ENCODE data around the gene GNRH2. TPM values are rescaled to one million over a fixed set of nuclear protein-coding genes. Genes with fewer than 3 reads are reported as not detected.
A peak's percentile ranks its signal among the peaks of the same experiment; 100 is the strongest.
"Not testable (repeated sequence)": the region's sequence is repeated elsewhere in the genome, so short reads cannot be mapped to it uniquely, and the experiment has no call there.

Gene GNRH2
- total and polyA plus RNA-seq, 2 donors (not counting 1 experiment from before 2014, with no cell fraction given), result 2.5 TPM; not detected in 1

DNA sequence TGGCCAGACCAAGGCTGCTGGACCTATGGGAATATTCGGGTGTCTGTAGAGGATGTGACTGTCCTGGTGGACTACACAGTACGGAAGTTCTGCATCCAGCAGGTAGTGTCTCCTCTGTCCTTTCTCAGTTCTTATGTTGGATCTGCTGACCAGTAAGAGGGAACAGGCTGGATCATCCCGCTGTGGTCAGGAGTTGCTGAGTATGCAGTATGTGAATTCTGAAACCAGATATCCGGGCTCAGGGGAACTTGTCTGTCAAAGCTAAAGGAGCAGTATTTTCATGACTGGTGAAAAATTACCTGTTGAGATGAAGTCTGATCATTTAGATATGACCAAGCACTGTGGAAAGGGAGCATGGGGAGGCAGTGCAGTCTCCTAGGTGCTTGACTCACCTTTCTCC, 22.1 kb upstream of the GNRH2 start:
- no peak overlapping the region for H3K27ac Mint-ChIP-seq
- intact Hi-C loops (cut with micrococcal nuclease), result no loop called here

DNA sequence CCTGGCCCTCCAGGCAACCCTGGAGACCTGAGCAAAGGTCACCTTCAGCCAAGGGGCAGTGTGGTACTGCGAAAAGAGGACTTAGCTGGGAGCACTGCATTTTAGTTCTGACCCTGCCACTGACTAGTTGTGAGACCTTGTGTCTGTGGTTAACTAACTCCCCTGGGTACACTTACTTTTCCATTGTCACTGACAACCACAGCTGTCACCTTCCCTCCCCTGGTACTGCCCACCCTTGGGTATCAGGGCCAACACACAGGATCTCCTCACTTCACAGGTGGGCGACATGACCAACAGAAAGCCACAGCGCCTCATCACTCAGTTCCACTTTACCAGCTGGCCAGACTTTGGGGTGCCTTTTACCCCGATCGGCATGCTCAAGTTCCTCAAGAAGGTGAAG, 21.6 kb upstream of the GNRH2 start:
- no peaks in the 10 kb centered on the region for H3K4me1 ChIP-seq (ENCODE audit: control insufficient read depth in 2 of 2, insufficient read depth in 2 of 2, low read length in 2 of 2)
- Mint-ChIP-seq H3K4me1 (no peaks in the 10 kb centered on the region), H3K9me3 (ENCODE audit: insufficient read depth) (no peaks in the 10 kb centered on the region), H3K27ac (peak overlapping the region; percentile 53), H3K27me3 (no peaks in the 10 kb centered on the region), H3K4me3 (no peak overlapping the region)
- intact Hi-C loops (cut with micrococcal nuclease), result no loop called here
- POLR2A ChIA-PET, result no interaction called here
- no peak overlapping the region for H2AFZ ChIP-seq (ENCODE audit: insufficient read depth, low read depth, low read length, poor library complexity, severe bottlenecking)
- no peak overlapping the region for H3K4me2 ChIP-seq (replicated peaks; ENCODE audit: low read depth, low read length, poor library complexity, severe bottlenecking)
- no peaks in the 10 kb centered on the region for H3K9me3 ChIP-seq (ENCODE audit: control extremely low read depth in 1 of 3, control insufficient read depth in 2 of 3, insufficient read depth in 1 of 3, low read length in 2 of 3)
- CTCF ChIA-PET, result no interaction called here
- H3K36me3 ChIP-seq (replicated peaks in 1 of 2; ENCODE audit: control extremely low read depth in 1 of 2, control insufficient read depth in 1 of 2, extremely low read depth in 1 of 2, insufficient read depth in 2 of 2, low read length in 1 of 2), result peaks cover 0 to 55% of the 10 kb centered on the region in 2 experiments
- H3K9ac ChIP-seq (ENCODE audit: low read length), result no peak overlapping the region
- no peak for TF ChIP-seq EZH2 (IDR thresholded peaks at IDR 0.05; ENCODE audit: borderline replicate concordance, insufficient read depth, low read depth, low read length, poor library complexity, severe bottlenecking)
- TF ChIP-seq, protein P1, sequence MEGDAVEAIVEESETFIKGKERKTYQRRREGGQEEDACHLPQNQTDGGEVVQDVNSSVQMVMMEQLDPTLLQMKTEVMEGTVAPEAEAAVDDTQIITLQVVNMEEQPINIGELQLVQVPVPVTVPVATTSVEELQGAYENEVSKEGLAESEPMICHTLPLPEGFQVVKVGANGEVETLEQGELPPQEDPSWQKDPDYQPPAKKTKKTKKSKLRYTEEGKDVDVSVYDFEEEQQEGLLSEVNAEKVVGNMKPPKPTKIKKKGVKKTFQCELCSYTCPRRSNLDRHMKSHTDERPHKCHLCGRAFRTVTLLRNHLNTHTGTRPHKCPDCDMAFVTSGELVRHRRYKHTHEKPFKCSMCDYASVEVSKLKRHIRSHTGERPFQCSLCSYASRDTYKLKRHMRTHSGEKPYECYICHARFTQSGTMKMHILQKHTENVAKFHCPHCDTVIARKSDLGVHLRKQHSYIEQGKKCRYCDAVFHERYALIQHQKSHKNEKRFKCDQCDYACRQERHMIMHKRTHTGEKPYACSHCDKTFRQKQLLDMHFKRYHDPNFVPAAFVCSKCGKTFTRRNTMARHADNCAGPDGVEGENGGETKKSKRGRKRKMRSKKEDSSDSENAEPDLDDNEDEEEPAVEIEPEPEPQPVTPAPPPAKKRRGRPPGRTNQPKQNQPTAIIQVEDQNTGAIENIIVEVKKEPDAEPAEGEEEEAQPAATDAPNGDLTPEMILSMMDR (IDR thresholded peaks at IDR 0.05), result no peak
- no peaks in the 10 kb centered on the region for H4K20me1 ChIP-seq (ENCODE audit: control insufficient read depth, insufficient read depth, low read length, poor library complexity, severe bottlenecking)
- no peak overlapping the region for H3K27ac ChIP-seq (ENCODE audit: low read length in 2 of 2)
- no peak for ATAC-seq (ENCODE audit: low read depth)
- no peak overlapping the region for H3K4me3 ChIP-seq (ENCODE audit: control extremely low read depth in 1 of 5, extremely low read depth in 1 of 5, insufficient read depth in 1 of 5, low read depth in 2 of 5, low read length in 4 of 5)
- no peaks in the 10 kb centered on the region for H3K27me3 ChIP-seq (replicated peaks in 1 of 4; ENCODE audit: control extremely low read depth in 1 of 4, control insufficient read depth in 3 of 4, insufficient read depth in 4 of 4, low read length in 3 of 4)
- no peaks in the 10 kb centered on the region for H3K79me2 ChIP-seq (ENCODE audit: control insufficient read depth, insufficient read depth, low read length)
- DNase-seq, result no peak
- whole genome bisulfite sequencing (ENCODE audit: insufficient coverage), result 44% methylated on average over 5 of the region's 5 CpGs

More for the DNA sequence above, 22.1 kb upstream of the GNRH2 start:
- POLR2A ChIA-PET, result no interaction called here
- peaks cover 0 to 51% of the 10 kb centered on the region in 2 experiments for H3K36me3 ChIP-seq (replicated peaks in 1 of 2; ENCODE audit: control extremely low read depth in 1 of 2, control insufficient read depth in 1 of 2, extremely low read depth in 1 of 2, insufficient read depth in 2 of 2, low read length in 1 of 2)
- H3K4me3 ChIP-seq (ENCODE audit: control extremely low read depth in 1 of 5, extremely low read depth in 1 of 5, insufficient read depth in 1 of 5, low read depth in 2 of 5, low read length in 4 of 5), result no peak overlapping the region
- CTCF ChIA-PET, result no interaction called here
- no peak overlapping the region for H3K27ac ChIP-seq (ENCODE audit: low read length in 2 of 2)
- H2AFZ ChIP-seq (ENCODE audit: insufficient read depth, low read depth, low read length, poor library complexity, severe bottlenecking), result no peak overlapping the region
- 91% methylated on average over 4 of the region's 4 CpGs for WGBS (ENCODE audit: insufficient coverage)
- no peaks in the 10 kb centered on the region for H3K4me1 ChIP-seq (ENCODE audit: control insufficient read depth in 2 of 2, insufficient read depth in 2 of 2, low read length in 2 of 2)
- H3K9ac ChIP-seq (ENCODE audit: low read length), result no peak overlapping the region
- no peak for ATAC-seq (ENCODE audit: low read depth)
- no peaks in the 10 kb centered on the region for H3K4me1 Mint-ChIP-seq
- no peak overlapping the region for H3K4me2 ChIP-seq (replicated peaks; ENCODE audit: low read depth, low read length, poor library complexity, severe bottlenecking)
- H4K20me1 ChIP-seq (ENCODE audit: control insufficient read depth, insufficient read depth, low read length, poor library complexity, severe bottlenecking), result no peaks in the 10 kb centered on the region
- H3K27me3 Mint-ChIP-seq, result no peaks in the 10 kb centered on the region
- H3K79me2 ChIP-seq (ENCODE audit: control insufficient read depth, insufficient read depth, low read length), result no peaks in the 10 kb centered on the region
- H3K4me3 Mint-ChIP-seq, result no peak overlapping the region
- H3K9me3 ChIP-seq (ENCODE audit: control extremely low read depth in 1 of 3, control insufficient read depth in 2 of 3, insufficient read depth in 1 of 3, low read length in 2 of 3), result no peaks in the 10 kb centered on the region
- no peaks in the 10 kb centered on the region for H3K27me3 ChIP-seq (replicated peaks in 1 of 4; ENCODE audit: control extremely low read depth in 1 of 4, control insufficient read depth in 3 of 4, insufficient read depth in 4 of 4, low read length in 3 of 4)
- TF ChIP-seq, protein P1 (IDR thresholded peaks at IDR 0.05), result no peak
- TF ChIP-seq EZH2 (IDR thresholded peaks at IDR 0.05; ENCODE audit: borderline replicate concordance, insufficient read depth, low read depth, low read length, poor library complexity, severe bottlenecking), result no peak
- DNase-seq, result no peak
- no peaks in the 10 kb centered on the region for H3K9me3 Mint-ChIP-seq (ENCODE audit: insufficient read depth)

DNA sequence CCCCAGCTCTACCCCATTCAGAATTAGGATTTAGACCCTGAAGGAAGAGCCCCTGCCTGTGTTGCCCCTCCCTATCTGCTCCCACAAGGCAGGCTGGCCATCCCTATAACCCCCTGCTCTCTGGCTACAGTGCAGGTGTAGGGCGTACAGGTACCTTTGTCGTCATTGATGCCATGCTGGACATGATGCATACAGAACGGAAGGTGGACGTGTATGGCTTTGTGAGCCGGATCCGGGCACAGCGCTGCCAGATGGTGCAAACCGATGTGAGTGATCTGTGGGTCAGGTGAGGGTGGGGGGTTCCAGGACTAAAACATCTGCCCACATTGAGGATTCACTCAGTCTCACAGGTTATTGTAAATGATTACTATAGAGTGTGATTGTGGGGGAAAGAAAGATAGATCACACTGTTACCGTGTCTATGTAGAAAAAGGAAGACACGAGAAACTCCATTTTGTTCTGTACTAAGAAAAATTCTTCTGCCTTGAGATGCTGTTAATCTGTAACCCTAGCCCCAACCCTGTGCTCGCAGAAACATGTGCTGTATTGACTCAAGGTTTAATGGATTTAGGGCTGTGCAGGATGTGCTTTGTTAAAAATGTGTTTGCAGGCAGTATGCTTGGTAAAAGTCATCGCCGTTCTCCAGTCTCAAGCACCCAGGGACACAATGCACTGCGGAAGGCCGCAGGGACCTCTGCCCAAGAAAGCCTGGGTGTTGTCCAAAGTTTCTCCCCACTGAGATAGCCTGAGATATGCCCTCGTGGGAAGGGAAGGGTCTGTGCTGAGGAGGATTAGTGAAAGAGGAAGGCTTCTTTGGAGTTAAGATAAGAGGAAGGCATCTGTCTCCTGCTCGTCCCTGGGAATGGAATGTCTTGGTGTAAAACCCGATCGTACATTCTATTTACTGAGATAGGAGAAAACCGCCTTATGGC, 20.6 kb upstream of the GNRH2 start:
- 96% methylated on average over 13 of the region's 20 CpGs for WGBS (ENCODE audit: insufficient coverage)
- H3K4me1 Mint-ChIP-seq; H3K27me3 ChIP-seq (replicated peaks in 1 of 4; ENCODE audit: control extremely low read depth in 1 of 4, control insufficient read depth in 3 of 4, insufficient read depth in 4 of 4, low read length in 3 of 4); H4K20me1 ChIP-seq (ENCODE audit: control insufficient read depth, insufficient read depth, low read length, poor library complexity, severe bottlenecking); H3K9me3 ChIP-seq (ENCODE audit: control extremely low read depth in 1 of 3, control insufficient read depth in 2 of 3, insufficient read depth in 1 of 3, low read length in 2 of 3); H3K79me2 ChIP-seq (ENCODE audit: control insufficient read depth, insufficient read depth, low read length); H3K4me1 ChIP-seq (ENCODE audit: control insufficient read depth in 2 of 2, insufficient read depth in 2 of 2, low read length in 2 of 2); H3K9ac ChIP-seq (ENCODE audit: low read length); H3K27me3 Mint-ChIP-seq; H3K9me3 Mint-ChIP-seq (ENCODE audit: insufficient read depth); ATAC-seq (ENCODE audit: low read depth); CTCF ChIA-PET; H3K4me2 ChIP-seq (replicated peaks; ENCODE audit: low read depth, low read length, poor library complexity, severe bottlenecking); DNase-seq; intact Hi-C loops (cut with micrococcal nuclease); H3K27ac ChIP-seq (ENCODE audit: low read length in 2 of 2); POLR2A ChIA-PET; H3K27ac Mint-ChIP-seq; H2AFZ ChIP-seq (ENCODE audit: insufficient read depth, low read depth, low read length, poor library complexity, severe bottlenecking); H3K4me3 ChIP-seq (ENCODE audit: control extremely low read depth in 1 of 5, extremely low read depth in 1 of 5, insufficient read depth in 1 of 5, low read depth in 2 of 5, low read length in 4 of 5); H3K4me3 Mint-ChIP-seq: not testable (repeated sequence)
- H3K36me3 ChIP-seq (replicated peaks in 1 of 2; ENCODE audit: control extremely low read depth in 1 of 2, control insufficient read depth in 1 of 2, extremely low read depth in 1 of 2, insufficient read depth in 2 of 2, low read length in 1 of 2), result peaks cover 0 to 55% of the 10 kb centered on the region in 2 experiments
